Measurements from ENCODE around the gene FER1L5.

Gene FER1L5

GRCh38 chr2:96691022-96691612 lies 48.6 kb downstream of the FER1L5 start:
- Histone ChIP-seq H3K9ac (ENCODE audit: low read depth, low read length) (no peak overlapping the region), H3K9me3 (ENCODE audit: control insufficient read depth, insufficient read depth, low read length) (no peaks in the 10 kb centered on the region), H3K4me3 (ENCODE audit: low read depth, low read length) (no peak overlapping the region), H3K36me3 (ENCODE audit: control insufficient read depth, insufficient read depth, low read length) (no peaks in the 10 kb centered on the region), H3K27ac (ENCODE audit: low read depth, low read length) (no peak overlapping the region), H3K27me3 (ENCODE audit: control insufficient read depth, insufficient read depth, low read length) (no peaks in the 10 kb centered on the region), H3K4me1 (ENCODE audit: control insufficient read depth, insufficient read depth, low read length) (no peaks in the 10 kb centered on the region)

GRCh38 chr2:96692094-96692971 lies 49.8 kb downstream of the FER1L5 start:
- no peaks in the 10 kb centered on the region for H3K27me3 ChIP-seq (ENCODE audit: control insufficient read depth, insufficient read depth, low read length)
- H3K36me3 ChIP-seq (ENCODE audit: control insufficient read depth, insufficient read depth, low read length), result no peaks in the 10 kb centered on the region
- no peaks in the 10 kb centered on the region for H3K9me3 ChIP-seq (ENCODE audit: control insufficient read depth, insufficient read depth, low read length)
- no peak overlapping the region for H3K27ac ChIP-seq (ENCODE audit: low read depth, low read length)
- no peak overlapping the region for H3K9ac ChIP-seq (ENCODE audit: low read depth, low read length)
- no peak overlapping the region for H3K4me3 ChIP-seq (ENCODE audit: low read depth, low read length)
- no peaks in the 10 kb centered on the region for H3K4me1 ChIP-seq (ENCODE audit: control insufficient read depth, insufficient read depth, low read length)

- no peak overlapping the region for H3K27ac ChIP-seq (ENCODE audit: low read depth, low read length)
- no peaks in the 10 kb centered on the region for H3K9me3 ChIP-seq (ENCODE audit: control insufficient read depth, insufficient read depth, low read length)
- no peak overlapping the region for H3K4me3 ChIP-seq (ENCODE audit: low read depth, low read length)
- no peaks in the 10 kb centered on the region for H3K36me3 ChIP-seq (ENCODE audit: control insufficient read depth, insufficient read depth, low read length)
- H3K9ac ChIP-seq (ENCODE audit: low read depth, low read length), result no peak overlapping the region
- H3K27me3 ChIP-seq (ENCODE audit: control insufficient read depth, insufficient read depth, low read length), result no peaks in the 10 kb centered on the region
- no peaks in the 10 kb centered on the region for H3K4me1 ChIP-seq (ENCODE audit: control insufficient read depth, insufficient read depth, low read length)
These were observed 51.0 kb downstream of the FER1L5 start for GRCh38 chr2:96693286-96694200.

GRCh38 chr2:96694279-96694678 lies 51.7 kb downstream of the FER1L5 start:
- H3K27ac ChIP-seq (ENCODE audit: low read depth, low read length), result no peak overlapping the region

GRCh38 chr2:96694816-96695455 lies 52.4 kb downstream of the FER1L5 start:
- no peak overlapping the region for H3K9ac ChIP-seq (ENCODE audit: low read depth, low read length)
- no peak overlapping the region for H3K27ac ChIP-seq (ENCODE audit: low read depth, low read length)
- H3K36me3 ChIP-seq (ENCODE audit: control insufficient read depth, insufficient read depth, low read length), result no peaks in the 10 kb centered on the region
- no peak overlapping the region for H3K4me3 ChIP-seq (ENCODE audit: low read depth, low read length)
- H3K9me3 ChIP-seq (ENCODE audit: control insufficient read depth, insufficient read depth, low read length), result no peaks in the 10 kb centered on the region
- H3K27me3 ChIP-seq (ENCODE audit: control insufficient read depth, insufficient read depth, low read length), result no peaks in the 10 kb centered on the region
- no peaks in the 10 kb centered on the region for H3K4me1 ChIP-seq (ENCODE audit: control insufficient read depth, insufficient read depth, low read length)

More at GRCh38 chr2:96694279-96694678, 51.7 kb downstream of the FER1L5 start:
- no peaks in the 10 kb centered on the region for H3K36me3 ChIP-seq (ENCODE audit: control insufficient read depth, insufficient read depth, low read length)
- no peaks in the 10 kb centered on the region for H3K9me3 ChIP-seq (ENCODE audit: control insufficient read depth, insufficient read depth, low read length)
- no peak overlapping the region for H3K9ac ChIP-seq (ENCODE audit: low read depth, low read length)
- H3K4me3 ChIP-seq (ENCODE audit: low read depth, low read length), result no peak overlapping the region
- H3K4me1 ChIP-seq (ENCODE audit: control insufficient read depth, insufficient read depth, low read length), result no peaks in the 10 kb centered on the region
- H3K27me3 ChIP-seq (ENCODE audit: control insufficient read depth, insufficient read depth, low read length), result no peaks in the 10 kb centered on the region

- Histone ChIP-seq H3K9ac (ENCODE audit: low read depth, low read length) (no peak overlapping the region), H3K27ac (ENCODE audit: low read depth, low read length) (no peak overlapping the region)
These were observed 53.0 kb downstream of the FER1L5 start for GRCh38 chr2:96695602-96696001.

GRCh38 chr2:96697476-96697875 lies 54.9 kb downstream of the FER1L5 start:
- H3K9me3 ChIP-seq (ENCODE audit: control insufficient read depth, insufficient read depth, low read length), result no peaks in the 10 kb centered on the region
- no peaks in the 10 kb centered on the region for H3K36me3 ChIP-seq (ENCODE audit: control insufficient read depth, insufficient read depth, low read length)
- no peak overlapping the region for H3K27ac ChIP-seq (ENCODE audit: low read depth, low read length)
- no peaks in the 10 kb centered on the region for H3K4me1 ChIP-seq (ENCODE audit: control insufficient read depth, insufficient read depth, low read length)
- no peak overlapping the region for H3K4me3 ChIP-seq (ENCODE audit: low read depth, low read length)
- H3K27me3 ChIP-seq (ENCODE audit: control insufficient read depth, insufficient read depth, low read length), result no peaks in the 10 kb centered on the region
- H3K9ac ChIP-seq (ENCODE audit: low read depth, low read length), result no peak overlapping the region

More at GRCh38 chr2:96695602-96696001, 53.0 kb downstream of the FER1L5 start:
- H3K27me3 ChIP-seq (ENCODE audit: control insufficient read depth, insufficient read depth, low read length), result no peaks in the 10 kb centered on the region
- H3K4me3 ChIP-seq (ENCODE audit: low read depth, low read length), result no peak overlapping the region
- no peaks in the 10 kb centered on the region for H3K4me1 ChIP-seq (ENCODE audit: control insufficient read depth, insufficient read depth, low read length)
- no peaks in the 10 kb centered on the region for H3K9me3 ChIP-seq (ENCODE audit: control insufficient read depth, insufficient read depth, low read length)
- H3K36me3 ChIP-seq (ENCODE audit: control insufficient read depth, insufficient read depth, low read length), result no peaks in the 10 kb centered on the region

- no peaks in the 10 kb centered on the region for H3K27me3 ChIP-seq (ENCODE audit: control insufficient read depth, insufficient read depth, low read length)
- no peaks in the 10 kb centered on the region for H3K36me3 ChIP-seq (ENCODE audit: control insufficient read depth, insufficient read depth, low read length)
- no peaks in the 10 kb centered on the region for H3K4me1 ChIP-seq (ENCODE audit: control insufficient read depth, insufficient read depth, low read length)
- no peaks in the 10 kb centered on the region for H3K9me3 ChIP-seq (ENCODE audit: control insufficient read depth, insufficient read depth, low read length)
- H3K9ac ChIP-seq (ENCODE audit: low read depth, low read length), result no peak overlapping the region
- no peak overlapping the region for H3K27ac ChIP-seq (ENCODE audit: low read depth, low read length)
- no peak overlapping the region for H3K4me3 ChIP-seq (ENCODE audit: low read depth, low read length)
These were observed 55.8 kb downstream of the FER1L5 start for GRCh38 chr2:96698221-96698861.

- no peaks in the 10 kb centered on the region for H3K4me1 ChIP-seq (ENCODE audit: control insufficient read depth, insufficient read depth, low read length)
- H3K9ac ChIP-seq (ENCODE audit: low read depth, low read length), result no peak overlapping the region
- H3K27me3 ChIP-seq (ENCODE audit: control insufficient read depth, insufficient read depth, low read length), result no peaks in the 10 kb centered on the region
- H3K9me3 ChIP-seq (ENCODE audit: control insufficient read depth, insufficient read depth, low read length), result no peaks in the 10 kb centered on the region
- no peak overlapping the region for H3K27ac ChIP-seq (ENCODE audit: low read depth, low read length)
- peaks cover under 1% of the 10 kb centered on the region for H3K36me3 ChIP-seq (ENCODE audit: control insufficient read depth, insufficient read depth, low read length)
- no peak overlapping the region for H3K4me3 ChIP-seq (ENCODE audit: low read depth, low read length)
These were observed 56.5 kb downstream of the FER1L5 start for GRCh38 chr2:96699021-96699420.

GRCh38 chr2:96699621-96700020 lies 57.1 kb downstream of the FER1L5 start:
- H3K4me3 ChIP-seq (ENCODE audit: low read depth, low read length), result no peak overlapping the region
- no peaks in the 10 kb centered on the region for H3K27me3 ChIP-seq (ENCODE audit: control insufficient read depth, insufficient read depth, low read length)
- no peak overlapping the region for H3K27ac ChIP-seq (ENCODE audit: low read depth, low read length)
- H3K9me3 ChIP-seq (ENCODE audit: control insufficient read depth, insufficient read depth, low read length), result no peaks in the 10 kb centered on the region
- no peak overlapping the region for H3K9ac ChIP-seq (ENCODE audit: low read depth, low read length)
- no peaks in the 10 kb centered on the region for H3K4me1 ChIP-seq (ENCODE audit: control insufficient read depth, insufficient read depth, low read length)
- H3K36me3 ChIP-seq (ENCODE audit: control insufficient read depth, insufficient read depth, low read length), result peaks cover 7% of the 10 kb centered on the region
